ENCODE data around the gene RABGAP1L.
"Not testable (repeated sequence)": the region's sequence is repeated elsewhere in the genome, so short reads cannot be mapped to it uniquely, and the experiment has no call there.

RABGAP1L gene

DNA sequence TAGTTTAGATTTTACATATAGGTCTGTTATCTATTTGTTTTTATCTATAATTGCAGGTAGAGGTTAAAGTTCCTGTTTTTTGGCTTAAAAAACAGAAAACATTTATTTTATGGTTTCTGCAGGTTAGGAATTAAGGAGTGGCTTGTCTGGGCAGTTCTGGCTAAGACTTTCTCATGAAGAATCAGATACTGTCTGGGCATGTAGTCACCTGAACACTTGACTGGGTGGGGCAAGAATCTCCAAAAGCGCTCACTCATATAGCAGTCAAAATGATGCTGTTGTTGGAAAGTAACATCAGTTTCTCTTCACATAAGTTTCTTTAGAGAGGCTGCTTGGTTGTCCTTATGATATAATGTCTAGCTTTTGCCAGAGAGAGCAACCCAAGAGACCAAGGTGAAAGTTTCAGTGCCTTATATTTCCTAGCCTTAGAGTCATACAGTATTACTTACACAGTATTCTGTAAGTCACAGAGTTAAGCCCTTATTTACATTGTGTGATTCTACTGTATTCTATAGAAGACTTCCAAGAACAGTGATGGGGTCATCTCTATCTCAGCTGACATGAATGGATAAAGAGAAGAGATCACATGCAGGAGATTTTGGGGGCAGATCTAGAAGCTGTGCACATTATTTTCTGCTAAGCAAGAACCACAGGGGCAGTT, 163.0 kb downstream of the RABGAP1L start:
- TF ChIP-seq, protein P1, sequence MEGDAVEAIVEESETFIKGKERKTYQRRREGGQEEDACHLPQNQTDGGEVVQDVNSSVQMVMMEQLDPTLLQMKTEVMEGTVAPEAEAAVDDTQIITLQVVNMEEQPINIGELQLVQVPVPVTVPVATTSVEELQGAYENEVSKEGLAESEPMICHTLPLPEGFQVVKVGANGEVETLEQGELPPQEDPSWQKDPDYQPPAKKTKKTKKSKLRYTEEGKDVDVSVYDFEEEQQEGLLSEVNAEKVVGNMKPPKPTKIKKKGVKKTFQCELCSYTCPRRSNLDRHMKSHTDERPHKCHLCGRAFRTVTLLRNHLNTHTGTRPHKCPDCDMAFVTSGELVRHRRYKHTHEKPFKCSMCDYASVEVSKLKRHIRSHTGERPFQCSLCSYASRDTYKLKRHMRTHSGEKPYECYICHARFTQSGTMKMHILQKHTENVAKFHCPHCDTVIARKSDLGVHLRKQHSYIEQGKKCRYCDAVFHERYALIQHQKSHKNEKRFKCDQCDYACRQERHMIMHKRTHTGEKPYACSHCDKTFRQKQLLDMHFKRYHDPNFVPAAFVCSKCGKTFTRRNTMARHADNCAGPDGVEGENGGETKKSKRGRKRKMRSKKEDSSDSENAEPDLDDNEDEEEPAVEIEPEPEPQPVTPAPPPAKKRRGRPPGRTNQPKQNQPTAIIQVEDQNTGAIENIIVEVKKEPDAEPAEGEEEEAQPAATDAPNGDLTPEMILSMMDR (IDR thresholded peaks at IDR 0.05; ENCODE audit: low read depth, low read length, missing control alignments): no peak
- DNase-seq (ENCODE audit: low read depth): no peak
- H3K4me3 ChIP-seq (ENCODE audit: low read depth, low read length): no peak overlapping the region

DNA sequence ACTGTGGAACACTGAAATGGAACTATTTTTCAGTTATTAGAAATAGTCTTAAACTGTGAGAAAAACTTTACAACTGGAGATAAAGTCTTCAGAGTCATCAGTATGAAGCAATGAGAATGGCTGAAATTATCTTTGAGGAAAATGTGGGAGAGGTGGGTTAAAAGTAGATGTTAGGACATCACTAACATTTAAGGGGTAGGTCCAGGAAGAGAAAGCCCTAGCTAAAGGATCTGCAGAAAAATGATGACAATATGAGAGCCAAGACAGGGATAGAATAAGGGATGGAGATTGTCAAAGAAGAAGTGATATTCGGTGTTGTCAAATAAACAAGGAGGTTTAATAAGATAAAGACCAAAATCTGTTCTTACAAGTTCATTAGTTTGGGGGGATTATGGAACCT, 165.2 kb downstream of the RABGAP1L start:
- TF ChIP-seq, protein P1 (IDR thresholded peaks at IDR 0.05; ENCODE audit: low read depth, low read length, missing control alignments): no peak
- no peak for DNase-seq (ENCODE audit: low read depth)

DNA sequence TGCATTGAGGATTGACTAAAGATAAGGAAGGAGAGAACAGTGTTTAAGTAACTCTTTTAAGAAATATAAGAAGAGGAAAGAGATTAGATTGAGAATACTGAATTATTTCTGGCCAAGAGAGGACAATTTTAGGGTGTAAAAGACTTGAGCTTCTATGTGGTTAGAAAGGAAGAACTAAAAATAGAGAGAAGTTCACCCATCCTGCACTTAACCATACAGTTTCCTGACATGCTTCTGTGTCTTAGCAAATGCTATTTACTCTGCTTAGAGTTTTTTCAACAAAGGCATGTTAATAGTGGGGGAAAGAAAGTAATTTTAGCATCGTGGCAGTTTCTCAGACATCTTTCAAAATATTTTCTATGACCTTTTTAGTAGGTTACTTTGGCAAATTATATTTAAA, 165.6 kb downstream of the RABGAP1L start:
- TF ChIP-seq, protein P1 (IDR thresholded peaks at IDR 0.05; ENCODE audit: low read depth, low read length, missing control alignments): no peak
- DNase-seq (ENCODE audit: low read depth): no peak
- no peak overlapping the region for H3K4me3 ChIP-seq (ENCODE audit: low read depth, low read length)

More for the DNA sequence above, 165.2 kb downstream of the RABGAP1L start:
- H3K4me3 ChIP-seq (ENCODE audit: low read depth, low read length): no peak overlapping the region

DNA sequence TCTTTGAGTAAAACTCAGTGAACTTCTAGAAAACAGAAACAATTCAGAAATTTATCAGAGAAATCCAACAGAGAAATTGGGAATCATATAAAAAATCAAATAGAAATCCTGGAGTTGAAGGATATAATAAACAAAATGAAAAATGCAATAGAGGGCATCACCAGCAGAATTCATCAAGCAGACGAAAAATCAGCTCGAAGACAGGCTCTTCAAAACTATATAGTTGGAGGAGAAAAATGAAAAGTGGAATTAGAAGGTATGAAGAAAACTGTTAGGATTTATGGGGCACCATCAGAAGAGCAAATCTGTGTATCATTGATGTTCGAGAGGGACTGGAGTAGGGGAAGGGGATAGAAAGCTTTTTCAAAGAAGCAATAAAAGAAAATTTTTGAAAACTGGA, 167.0 kb downstream of the RABGAP1L start:
- no peak for DNase-seq (ENCODE audit: low read depth)
- no peak overlapping the region for H3K4me3 ChIP-seq (ENCODE audit: low read depth, low read length)
- TF ChIP-seq, protein P1 (IDR thresholded peaks at IDR 0.05; ENCODE audit: low read depth, low read length, missing control alignments): no peak

DNA sequence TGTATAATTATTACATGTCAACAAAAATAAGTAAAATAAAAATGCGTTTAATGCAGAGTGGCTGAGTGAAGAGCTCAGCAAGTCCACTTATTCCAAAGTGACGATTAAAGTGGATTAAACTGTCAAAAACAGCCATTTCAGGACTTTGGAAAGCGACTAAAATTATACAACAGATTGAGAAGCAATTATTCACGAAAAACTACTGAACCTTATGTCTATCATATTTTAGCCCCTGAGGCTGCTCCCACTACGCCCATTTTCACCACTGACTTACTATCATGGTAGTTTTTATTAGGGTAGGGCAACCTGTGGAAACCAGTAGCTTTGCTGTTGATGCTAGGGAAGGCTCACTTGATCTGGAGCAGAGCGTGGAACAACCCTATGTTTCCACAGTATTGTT, 174.1 kb downstream of the RABGAP1L start:
- no peak overlapping the region for H3K4me3 ChIP-seq (ENCODE audit: low read depth, low read length)
- TF ChIP-seq, protein P1 (IDR thresholded peaks at IDR 0.05; ENCODE audit: low read depth, low read length, missing control alignments): no peak
- DNase-seq (ENCODE audit: low read depth): no peak

DNA sequence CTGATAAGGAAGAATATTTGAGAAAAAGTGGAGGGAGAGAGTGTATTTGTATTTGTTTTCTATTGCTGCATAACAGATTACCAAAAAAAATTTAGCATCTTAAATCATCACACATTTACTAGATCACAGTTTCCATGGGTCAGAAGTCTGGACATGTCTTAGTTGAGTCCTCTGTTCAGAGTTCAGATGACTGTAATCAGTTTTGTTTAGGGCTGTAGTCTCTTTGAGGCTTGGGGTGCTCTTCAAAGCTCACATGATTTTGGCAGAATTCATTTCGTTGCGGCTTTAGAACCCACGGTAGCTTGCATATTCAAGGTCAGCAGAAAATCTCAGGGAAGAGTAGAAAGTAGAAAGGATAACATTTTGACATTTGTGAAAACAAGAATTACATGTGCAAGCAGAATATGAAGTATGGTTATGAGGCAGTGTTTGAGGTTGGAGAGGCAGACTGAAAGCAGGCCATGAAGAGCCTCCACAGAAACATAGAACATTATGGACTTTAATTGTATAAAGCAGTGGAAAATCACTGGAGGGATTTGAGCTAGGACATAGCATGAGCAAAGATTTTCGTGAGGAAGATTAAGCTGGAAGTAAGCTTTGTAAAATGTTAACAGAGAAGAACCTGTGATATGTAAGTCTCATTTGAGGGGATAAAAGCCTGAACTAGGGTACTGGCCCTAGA, 177.8 kb downstream of the RABGAP1L start:
- TF ChIP-seq, protein P1 (IDR thresholded peaks at IDR 0.05; ENCODE audit: low read depth, low read length, missing control alignments): no peak
- no peak overlapping the region for H3K4me3 ChIP-seq (ENCODE audit: low read depth, low read length)
- DNase-seq (ENCODE audit: low read depth): no peak

DNA sequence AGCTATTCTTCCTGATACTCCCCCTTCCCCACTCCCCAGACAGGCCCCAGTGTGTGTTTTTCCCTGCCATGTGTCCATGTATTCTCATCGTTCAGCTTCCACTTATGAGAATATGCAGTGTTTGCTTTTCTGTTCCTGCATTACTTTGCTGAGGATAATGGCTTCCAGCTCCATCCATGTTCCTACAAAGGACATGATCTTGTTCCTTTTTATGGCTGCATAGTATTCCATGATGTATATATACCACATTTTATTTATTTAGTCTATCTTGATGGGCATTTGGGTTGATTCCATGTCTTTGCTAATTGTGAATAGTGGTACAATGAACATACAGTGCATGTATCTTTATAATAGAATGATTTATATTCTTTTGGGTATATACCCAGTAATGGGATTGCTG, 181.1 kb downstream of the RABGAP1L start:
- DNase-seq (ENCODE audit: low read depth): not testable (repeated sequence)

More for the DNA sequence above, 181.1 kb downstream of the RABGAP1L start:
- not testable (repeated sequence) for H3K4me3 ChIP-seq (ENCODE audit: low read depth, low read length)

All from GM12864 (cell line).